WERI-Rb-1 (cell line): ENCODE data around the gene NAALADL2.

Experiments used
- DNase-seq: peaks from one replicate; pipeline ENCODE4 v3.0.0-alpha.2; 2020
- H3K27ac ChIP-seq: fragments of 250-450 bp; sonication (Bioruptor Pico); 2 replicates; pipeline ENCODE4 v1.5.1; 2020; ENCODE audit warnings: mild to moderate bottlenecking, moderate library complexity
- H3K27me3 ChIP-seq: fragments of 250-450 bp; sonication (Bioruptor Pico); 2 replicates; pipeline ENCODE4 v1.5.1; 2021; ENCODE audit warnings: mild to moderate bottlenecking, low read depth, moderate library complexity; ENCODE audit not compliant: insufficient read depth, severe bottlenecking
- H3K36me3 ChIP-seq: fragments of 250-450 bp; sonication (Bioruptor Pico); 2 replicates; pipeline ENCODE4 v1.5.1; 2020; ENCODE audit warnings: mild to moderate bottlenecking, moderate library complexity
- H3K4me3 ChIP-seq: 2 replicates; pipeline ENCODE4 v1.5.1; 2011; ENCODE audit warnings: low read depth, mild to moderate bottlenecking, control low read depth, low read length
- H3K9me3 ChIP-seq: fragments of 250-450 bp; sonication (Bioruptor Pico); 2 replicates; pipeline ENCODE4 v1.5.1; 2021; ENCODE audit warnings: mild to moderate bottlenecking, moderate library complexity; ENCODE audit not compliant: severe bottlenecking
- TF ChIP-seq, protein P1 (sequence below): IDR thresholded peaks from 2 replicates; pipeline ENCODE4 v1.5.1; 2011; ENCODE audit warnings: low read depth, mild to moderate bottlenecking, control low read depth, inconsistent platforms, low read length

The NAALADL2 gene

DNA sequence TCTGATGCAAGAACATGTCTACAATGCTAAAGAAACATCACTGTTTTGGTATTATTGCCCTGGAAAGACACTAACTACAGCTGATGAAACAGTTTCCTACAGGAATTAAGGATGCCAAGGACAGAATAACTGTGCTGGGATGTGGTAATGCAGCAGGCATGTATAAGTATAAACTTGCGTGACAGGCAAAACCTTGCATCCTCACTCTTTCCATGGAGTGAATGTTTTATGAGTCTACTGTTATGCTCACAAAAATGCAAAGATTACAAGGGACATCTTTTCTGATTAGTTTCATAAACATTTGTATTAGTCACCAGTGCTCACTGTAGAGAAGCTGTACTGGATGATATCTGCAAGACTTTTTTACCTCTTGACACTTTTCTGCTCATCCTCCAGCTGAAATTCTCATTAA, 143.6 kb downstream of the NAALADL2 start:
- Histone ChIP-seq H3K4me3 (no peak overlapping the region), H3K9me3 (no peaks in the 10 kb centered on the region), H3K27me3 (no peaks in the 10 kb centered on the region), H3K36me3 (no peaks in the 10 kb centered on the region), H3K27ac (no peak overlapping the region)
- no peak for DNase-seq
- TF ChIP-seq, protein P1, sequence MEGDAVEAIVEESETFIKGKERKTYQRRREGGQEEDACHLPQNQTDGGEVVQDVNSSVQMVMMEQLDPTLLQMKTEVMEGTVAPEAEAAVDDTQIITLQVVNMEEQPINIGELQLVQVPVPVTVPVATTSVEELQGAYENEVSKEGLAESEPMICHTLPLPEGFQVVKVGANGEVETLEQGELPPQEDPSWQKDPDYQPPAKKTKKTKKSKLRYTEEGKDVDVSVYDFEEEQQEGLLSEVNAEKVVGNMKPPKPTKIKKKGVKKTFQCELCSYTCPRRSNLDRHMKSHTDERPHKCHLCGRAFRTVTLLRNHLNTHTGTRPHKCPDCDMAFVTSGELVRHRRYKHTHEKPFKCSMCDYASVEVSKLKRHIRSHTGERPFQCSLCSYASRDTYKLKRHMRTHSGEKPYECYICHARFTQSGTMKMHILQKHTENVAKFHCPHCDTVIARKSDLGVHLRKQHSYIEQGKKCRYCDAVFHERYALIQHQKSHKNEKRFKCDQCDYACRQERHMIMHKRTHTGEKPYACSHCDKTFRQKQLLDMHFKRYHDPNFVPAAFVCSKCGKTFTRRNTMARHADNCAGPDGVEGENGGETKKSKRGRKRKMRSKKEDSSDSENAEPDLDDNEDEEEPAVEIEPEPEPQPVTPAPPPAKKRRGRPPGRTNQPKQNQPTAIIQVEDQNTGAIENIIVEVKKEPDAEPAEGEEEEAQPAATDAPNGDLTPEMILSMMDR: no peak

DNA sequence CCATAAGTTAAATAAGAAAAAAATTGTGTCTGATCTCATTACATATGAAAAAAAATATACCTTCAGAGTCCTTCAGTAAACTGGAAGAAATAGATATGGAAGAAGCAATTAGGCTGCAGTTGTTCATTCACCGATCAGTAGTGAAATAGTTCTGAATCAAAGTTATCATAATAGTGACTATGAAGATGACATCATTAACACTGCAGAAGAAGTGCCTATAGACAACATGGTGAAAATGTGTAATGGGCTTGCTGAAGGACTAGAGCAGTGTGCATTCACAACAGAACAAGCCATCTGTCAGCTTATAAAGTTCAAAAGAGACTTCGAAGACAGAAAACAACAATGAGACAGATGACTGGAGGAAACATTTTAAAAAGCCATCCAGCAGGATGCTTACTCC, 144.5 kb downstream of the NAALADL2 start:
- no peaks in the 10 kb centered on the region for H3K36me3 ChIP-seq
- no peak for DNase-seq

DNA sequence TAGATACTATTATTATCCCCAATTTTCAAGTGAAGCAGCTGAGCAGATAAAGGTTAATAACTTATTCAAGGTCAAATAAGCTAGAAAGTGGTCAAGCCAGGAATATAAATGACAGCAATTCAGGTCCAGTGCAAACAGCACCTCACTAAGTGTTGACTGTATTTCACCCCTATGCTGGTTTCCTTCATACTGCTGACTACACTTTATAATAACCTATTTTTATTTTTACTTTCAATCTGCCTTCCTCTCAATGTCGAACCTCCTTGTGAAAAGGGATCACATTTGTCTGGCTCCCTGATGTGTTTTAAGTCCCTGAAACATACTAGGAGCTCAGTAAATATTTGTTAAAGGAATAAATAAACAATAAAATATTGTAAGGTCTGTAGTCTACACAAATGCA, 146.1 kb downstream of the NAALADL2 start:
- Histone ChIP-seq H3K36me3 (no peaks in the 10 kb centered on the region), H3K4me3 (no peak overlapping the region), H3K27me3 (no peaks in the 10 kb centered on the region), H3K9me3 (no peaks in the 10 kb centered on the region), H3K27ac (no peak overlapping the region)
- TF ChIP-seq, protein P1: no peak
- DNase-seq: no peak

More for the DNA sequence above, 144.5 kb downstream of the NAALADL2 start:
- TF ChIP-seq, protein P1: no peak
- Histone ChIP-seq H3K27ac (no peak overlapping the region), H3K27me3 (no peaks in the 10 kb centered on the region), H3K4me3 (no peak overlapping the region), H3K9me3 (no peaks in the 10 kb centered on the region)

DNA sequence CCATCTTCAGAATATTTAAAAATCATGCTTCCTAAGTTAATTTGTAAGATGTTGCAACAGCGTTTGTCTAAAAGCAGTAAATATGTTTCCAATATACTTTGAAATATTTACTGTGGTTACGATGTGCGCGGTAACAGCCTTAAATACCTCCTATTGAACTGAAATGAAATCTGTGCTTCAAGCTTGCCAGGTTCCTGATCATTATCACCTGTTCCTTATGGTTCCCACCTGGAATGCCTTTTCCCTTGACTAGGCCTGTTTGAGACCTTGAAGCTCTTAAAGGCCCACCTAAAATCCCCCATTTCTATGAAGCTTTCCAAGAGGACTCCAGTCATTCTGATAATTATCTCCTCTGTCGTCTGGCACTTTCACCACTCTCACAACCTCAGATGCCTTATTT, 146.7 kb downstream of the NAALADL2 start:
- H3K27ac ChIP-seq: no peak overlapping the region
- DNase-seq: no peak

DNA sequence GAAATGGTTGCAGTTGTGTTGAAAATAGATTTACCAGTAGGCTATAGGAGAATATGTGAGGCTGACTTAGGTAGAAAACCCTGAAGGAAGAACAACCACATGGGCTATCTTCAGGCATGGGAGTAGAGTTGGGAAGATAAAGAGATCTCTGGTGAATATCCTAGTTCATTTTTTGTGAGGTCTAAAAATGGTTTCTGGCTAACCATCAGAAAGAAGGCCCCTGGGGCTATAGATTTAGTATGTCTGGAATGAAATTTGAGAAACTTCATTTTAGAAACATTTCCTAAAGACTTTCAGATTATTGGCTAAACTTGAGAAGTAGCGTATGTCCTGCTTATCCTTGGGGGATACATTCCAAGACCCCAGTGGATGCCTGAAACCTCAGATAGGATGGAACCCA, 148.2 kb downstream of the NAALADL2 start:
- no peaks in the 10 kb centered on the region for H3K36me3 ChIP-seq
- no peaks in the 10 kb centered on the region for H3K27me3 ChIP-seq
- no peak overlapping the region for H3K4me3 ChIP-seq
- no peak overlapping the region for H3K27ac ChIP-seq
- no peaks in the 10 kb centered on the region for H3K9me3 ChIP-seq
- TF ChIP-seq, protein P1: no peak
- no peak for DNase-seq

More for the DNA sequence above, 146.7 kb downstream of the NAALADL2 start:
- TF ChIP-seq, protein P1: no peak
- no peaks in the 10 kb centered on the region for H3K27me3 ChIP-seq
- no peaks in the 10 kb centered on the region for H3K9me3 ChIP-seq
- H3K4me3 ChIP-seq: no peak overlapping the region
- H3K36me3 ChIP-seq: no peaks in the 10 kb centered on the region

DNA sequence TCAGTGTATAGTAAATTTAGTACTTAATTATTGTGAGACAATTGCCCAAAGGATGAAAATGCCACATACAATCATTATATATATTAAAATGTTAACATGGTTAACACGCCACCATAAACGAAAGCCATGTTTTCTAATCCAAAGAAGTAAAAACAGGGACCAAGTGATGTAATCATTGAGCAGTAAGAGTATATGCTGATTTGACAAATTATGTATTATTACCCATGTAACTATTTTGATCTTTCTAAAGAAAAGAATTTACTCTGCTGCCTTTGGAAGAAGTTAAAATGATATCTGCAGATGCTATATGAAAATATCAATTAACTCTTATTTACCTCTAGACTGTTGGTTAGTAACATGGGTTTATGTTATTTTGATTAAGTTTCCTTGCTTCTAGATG, 150.2 kb downstream of the NAALADL2 start:
- H3K27me3 ChIP-seq: no peaks in the 10 kb centered on the region
- H3K4me3 ChIP-seq: no peak overlapping the region
- TF ChIP-seq, protein P1: no peak
- no peak for DNase-seq
- no peak overlapping the region for H3K27ac ChIP-seq
- H3K36me3 ChIP-seq: no peaks in the 10 kb centered on the region
- H3K9me3 ChIP-seq: no peaks in the 10 kb centered on the region
